GM12878 (cell line): ENCODE measurements around the gene FAM216A. TPM values are rescaled to one million over a fixed set of nuclear protein-coding genes. Genes with fewer than 3 reads are reported as not detected.
A peak's percentile ranks its signal among the peaks of the same experiment; 100 is the strongest.

Experiments
- BMI1 ChIP-seq: fragments of 450-650 bp; IDR thresholded peaks from 2 replicates; pipeline ENCODE4 v1.6.1; 2016; ENCODE audit warnings: mild to moderate bottlenecking, moderate library complexity, borderline replicate concordance
- CUX1 ChIP-seq: IDR thresholded peaks from 2 replicates; pipeline ENCODE4 v1.6.1; 2012; ENCODE audit warnings: improper control_type of control experiment, low read depth, low read length; ENCODE audit not compliant: insufficient replicate concordance
- EED ChIP-seq: sonication (generic); IDR thresholded peaks from 2 replicates; pipeline ENCODE4 v1.6.1; 2016; ENCODE audit warnings: antibody characterized with exemption, low read depth
- KLF5 ChIP-seq: fragments of 450-650 bp; IDR thresholded peaks from 2 replicates; pipeline ENCODE4 v1.6.1; 2014; ENCODE audit warnings: mild to moderate bottlenecking; ENCODE audit not compliant: partially characterized antibody
- MEF2B ChIP-seq: fragments of 450-650 bp; IDR thresholded peaks from 2 replicates; pipeline ENCODE4 v1.6.1; 2018; ENCODE audit warnings: mild to moderate bottlenecking, moderate library complexity; ENCODE audit not compliant: partially characterized antibody, poor library complexity, severe bottlenecking
- PBX3 ChIP-seq: IDR thresholded peaks from 2 replicates; pipeline ENCODE4 v1.6.1; 2011; ENCODE audit warnings: mild to moderate bottlenecking, low read depth, low read length, moderate library complexity; ENCODE audit not compliant: insufficient replicate concordance
- POLR2AphosphoS2 ChIP-seq: IDR thresholded peaks from 2 replicates; pipeline ENCODE4 v1.6.1; 2011; ENCODE audit warnings: low read depth, mild to moderate bottlenecking, low read length, improper control_type of control experiment, moderate library complexity
- SRF ChIP-seq, 2 experiments: IDR thresholded peaks; 2 replicates each; pipeline ENCODE4 v1.6.1; 2011; ENCODE audit warnings: low read depth in 2 of 2, low read length in 2 of 2, mild to moderate bottlenecking in 1 of 2, moderate library complexity in 1 of 2
- ZBED1 ChIP-seq: IDR thresholded peaks from 2 replicates; pipeline ENCODE4 v1.6.1; 2016; ENCODE audit warnings: borderline replicate concordance
- ZBTB33 ChIP-seq: fragments of 450-650 bp; IDR thresholded peaks from 2 replicates; pipeline ENCODE4 v1.6.1; 2017; ENCODE audit warnings: mild to moderate bottlenecking
- polyA plus RNA-seq, 11 experiments: library from polyadenylated mRNA; depleted of rRNA in 4 of 11; unstranded in 6 of 11; stranded (reverse) in 5 of 11; fragments of >200 nt; fragmentation: Nextera tagmentation in 4 of 11; fragmentation: Illumina TruSeq in 1 of 11; extraction: Ambion mirVana in 4 of 11; extraction: Trizol in 1 of 11; gene quantifications; 1 replicate in 1 of 11; 2 replicates in 10 of 11; pipeline versions ENCODE4 v1.2.1 to v1.2.3, GENCODE V29; 2011 to 2016; ENCODE audit warnings: inconsistent platforms in 2 of 11, missing spikeins in 2 of 11, low read depth in 1 of 11
- total RNA-seq, 4 experiments: library from RNA; depleted of rRNA in 3 of 4; stranded (reverse); fragments of >200 nt in 3 of 4; fragmentation: Illumina TruSeq in 1 of 4; extraction: Trizol in 1 of 4; gene quantifications; 2 replicates each; pipeline versions ENCODE4 v1.2.1 to v1.2.3, GENCODE V29; 2013 to 2021
- TF ChIP-seq, protein P1 (sequence below): IDR thresholded peaks from 2 replicates; pipeline ENCODE4 v1.6.1; 2012; ENCODE audit warnings: low read depth, low read length, improper control_type of control experiment
- TF ChIP-seq, protein P2 (sequence below): IDR thresholded peaks from 2 replicates; pipeline ENCODE4 v1.6.1; 2011; ENCODE audit warnings: low read depth, low read length, improper control_type of control experiment, borderline replicate concordance
- TF ChIP-seq, protein P3 (sequence below): fragments of 150-350 bp; IDR thresholded peaks from 2 replicates; pipeline ENCODE4 v1.6.1; 2016; ENCODE audit warnings: low read depth, low read length

Gene FAM216A
- total and polyA plus RNA-seq, 10 of the 15 experiments (the other 5 are each of a cell fraction or from before 2014, with no cell fraction given) = 15.0 to 48.3 (median 35.0) TPM

DNA sequence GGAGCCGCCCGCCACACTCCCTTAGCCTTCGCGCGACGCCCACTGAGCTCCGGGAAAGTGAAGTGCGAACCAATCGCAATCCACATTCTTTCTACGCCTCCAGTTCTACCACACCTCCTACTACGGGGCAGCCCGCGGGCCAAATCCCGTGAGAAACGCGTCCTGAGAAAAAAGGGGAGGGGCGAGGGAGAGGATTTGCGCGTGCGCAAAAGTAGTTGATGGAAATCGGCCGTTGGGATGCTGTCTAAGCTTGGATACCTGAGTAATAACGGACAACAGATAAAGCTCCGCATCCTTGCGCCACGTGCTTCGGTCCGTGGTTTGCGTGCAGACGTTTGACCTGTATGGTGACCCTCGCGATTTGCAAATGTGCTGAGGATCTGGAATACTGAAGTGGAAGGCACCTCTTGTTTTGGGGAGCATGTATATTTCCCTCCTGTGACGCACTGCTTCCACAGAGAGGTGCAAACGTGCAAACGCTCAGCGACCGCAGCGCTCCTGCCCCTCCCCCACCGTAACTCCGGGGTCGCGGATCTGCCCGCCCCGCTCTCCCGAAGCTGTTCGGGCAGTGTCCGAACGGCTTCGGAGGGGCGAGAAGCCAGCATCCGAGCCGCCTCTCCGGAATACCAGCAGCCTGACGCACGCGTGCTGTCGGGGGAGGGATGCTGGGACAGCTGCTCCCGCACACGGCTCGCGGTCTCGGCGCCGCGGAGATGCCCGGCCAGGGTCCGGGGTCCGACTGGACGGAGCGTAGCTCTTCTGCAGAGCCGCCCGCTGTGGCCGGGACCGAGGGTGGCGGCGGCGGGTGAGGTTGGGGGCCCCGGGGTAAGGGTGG lies at the start of gene FAM216A, which contains the start of gene GPN3 (continued):
- TF ChIP-seq, protein P1, sequence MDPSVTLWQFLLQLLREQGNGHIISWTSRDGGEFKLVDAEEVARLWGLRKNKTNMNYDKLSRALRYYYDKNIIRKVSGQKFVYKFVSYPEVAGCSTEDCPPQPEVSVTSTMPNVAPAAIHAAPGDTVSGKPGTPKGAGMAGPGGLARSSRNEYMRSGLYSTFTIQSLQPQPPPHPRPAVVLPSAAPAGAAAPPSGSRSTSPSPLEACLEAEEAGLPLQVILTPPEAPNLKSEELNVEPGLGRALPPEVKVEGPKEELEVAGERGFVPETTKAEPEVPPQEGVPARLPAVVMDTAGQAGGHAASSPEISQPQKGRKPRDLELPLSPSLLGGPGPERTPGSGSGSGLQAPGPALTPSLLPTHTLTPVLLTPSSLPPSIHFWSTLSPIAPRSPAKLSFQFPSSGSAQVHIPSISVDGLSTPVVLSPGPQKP = no peak
- TF ChIP-seq ZBTB33 (no peak), POLR2AphosphoS2 (0 out of 2 replicates have a peak, but pooled peaks have one; percentile 13), MEF2B (peak; percentile 43), ZBED1 (peak; percentile 49; the same call in 1 of the 2 replicates), PBX3 (no peak), KLF5 (no peak), EED (no peak), CUX1 (no peak), BMI1 (no peak), SRF (IDR thresholded peaks at IDR 0.05; ENCODE audit: low read depth in 2 of 2, low read length in 2 of 2) (0 out of 4 replicates have a peak, but pooled peaks of 1 of the 2 experiments have one; percentile 43)
- TF ChIP-seq, protein P2, sequence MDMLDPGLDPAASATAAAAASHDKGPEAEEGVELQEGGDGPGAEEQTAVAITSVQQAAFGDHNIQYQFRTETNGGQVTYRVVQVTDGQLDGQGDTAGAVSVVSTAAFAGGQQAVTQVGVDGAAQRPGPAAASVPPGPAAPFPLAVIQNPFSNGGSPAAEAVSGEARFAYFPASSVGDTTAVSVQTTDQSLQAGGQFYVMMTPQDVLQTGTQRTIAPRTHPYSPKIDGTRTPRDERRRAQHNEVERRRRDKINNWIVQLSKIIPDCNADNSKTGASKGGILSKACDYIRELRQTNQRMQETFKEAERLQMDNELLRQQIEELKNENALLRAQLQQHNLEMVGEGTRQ = no peak; the same call in 1 of the 2 replicates
- TF ChIP-seq, protein P3, sequence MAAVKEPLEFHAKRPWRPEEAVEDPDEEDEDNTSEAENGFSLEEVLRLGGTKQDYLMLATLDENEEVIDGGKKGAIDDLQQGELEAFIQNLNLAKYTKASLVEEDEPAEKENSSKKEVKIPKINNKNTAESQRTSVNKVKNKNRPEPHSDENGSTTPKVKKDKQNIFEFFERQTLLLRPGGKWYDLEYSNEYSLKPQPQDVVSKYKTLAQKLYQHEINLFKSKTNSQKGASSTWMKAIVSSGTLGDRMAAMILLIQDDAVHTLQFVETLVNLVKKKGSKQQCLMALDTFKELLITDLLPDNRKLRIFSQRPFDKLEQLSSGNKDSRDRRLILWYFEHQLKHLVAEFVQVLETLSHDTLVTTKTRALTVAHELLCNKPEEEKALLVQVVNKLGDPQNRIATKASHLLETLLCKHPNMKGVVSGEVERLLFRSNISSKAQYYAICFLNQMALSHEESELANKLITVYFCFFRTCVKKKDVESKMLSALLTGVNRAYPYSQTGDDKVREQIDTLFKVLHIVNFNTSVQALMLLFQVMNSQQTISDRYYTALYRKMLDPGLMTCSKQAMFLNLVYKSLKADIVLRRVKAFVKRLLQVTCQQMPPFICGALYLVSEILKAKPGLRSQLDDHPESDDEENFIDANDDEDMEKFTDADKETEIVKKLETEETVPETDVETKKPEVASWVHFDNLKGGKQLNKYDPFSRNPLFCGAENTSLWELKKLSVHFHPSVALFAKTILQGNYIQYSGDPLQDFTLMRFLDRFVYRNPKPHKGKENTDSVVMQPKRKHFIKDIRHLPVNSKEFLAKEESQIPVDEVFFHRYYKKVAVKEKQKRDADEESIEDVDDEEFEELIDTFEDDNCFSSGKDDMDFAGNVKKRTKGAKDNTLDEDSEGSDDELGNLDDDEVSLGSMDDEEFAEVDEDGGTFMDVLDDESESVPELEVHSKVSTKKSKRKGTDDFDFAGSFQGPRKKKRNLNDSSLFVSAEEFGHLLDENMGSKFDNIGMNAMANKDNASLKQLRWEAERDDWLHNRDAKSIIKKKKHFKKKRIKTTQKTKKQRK = no peak
